ENCODE results near the gene ZBTB20. TPM values are rescaled to one million over a fixed set of nuclear protein-coding genes. Genes with fewer than 3 reads are reported as not detected.

The ZBTB20 gene
- total and polyA plus RNA-seq, 4 donors, result 0.88 to 83.2 (median 20.4) TPM

DNA sequence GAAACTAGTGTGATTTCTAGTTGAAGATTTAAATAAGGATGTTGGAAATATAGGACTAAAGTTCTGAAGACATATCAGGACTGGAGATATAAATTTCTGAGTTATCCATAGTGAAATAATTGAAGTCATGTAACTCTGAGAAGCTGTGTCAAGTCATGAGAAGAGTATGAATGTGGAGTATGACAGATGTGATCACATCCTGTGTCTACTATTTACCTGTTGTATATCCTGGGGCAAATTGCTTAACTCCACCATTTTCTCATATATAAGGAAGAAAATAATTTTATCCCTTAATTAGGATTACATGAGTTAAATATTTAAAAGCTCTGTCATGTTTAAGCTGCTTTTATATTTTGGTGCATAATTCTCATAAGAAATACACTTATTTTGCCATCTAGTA lies 350.3 kb downstream of the ZBTB20 start:
- no peak for TF ChIP-seq FOXA2 (IDR thresholded peaks at IDR 0.05)
- TF ChIP-seq JUND (IDR thresholded peaks at IDR 0.05), result no peak
- TF ChIP-seq, protein P1, sequence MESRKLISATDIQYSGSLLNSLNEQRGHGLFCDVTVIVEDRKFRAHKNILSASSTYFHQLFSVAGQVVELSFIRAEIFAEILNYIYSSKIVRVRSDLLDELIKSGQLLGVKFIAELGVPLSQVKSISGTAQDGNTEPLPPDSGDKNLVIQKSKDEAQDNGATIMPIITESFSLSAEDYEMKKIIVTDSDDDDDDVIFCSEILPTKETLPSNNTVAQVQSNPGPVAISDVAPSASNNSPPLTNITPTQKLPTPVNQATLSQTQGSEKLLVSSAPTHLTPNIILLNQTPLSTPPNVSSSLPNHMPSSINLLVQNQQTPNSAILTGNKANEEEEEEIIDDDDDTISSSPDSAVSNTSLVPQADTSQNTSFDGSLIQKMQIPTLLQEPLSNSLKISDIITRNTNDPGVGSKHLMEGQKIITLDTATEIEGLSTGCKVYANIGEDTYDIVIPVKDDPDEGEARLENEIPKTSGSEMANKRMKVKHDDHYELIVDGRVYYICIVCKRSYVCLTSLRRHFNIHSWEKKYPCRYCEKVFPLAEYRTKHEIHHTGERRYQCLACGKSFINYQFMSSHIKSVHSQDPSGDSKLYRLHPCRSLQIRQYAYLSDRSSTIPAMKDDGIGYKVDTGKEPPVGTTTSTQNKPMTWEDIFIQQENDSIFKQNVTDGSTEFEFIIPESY (IDR thresholded peaks at IDR 0.05), result no peak
- no peak for DNase-seq (ENCODE audit: low spot score)
- no peak overlapping the region for H3K4me3 ChIP-seq (ENCODE audit: low read depth in 1 of 3, low read length in 3 of 3)
- no peaks in the 10 kb centered on the region for H3K27me3 ChIP-seq (ENCODE audit: control insufficient read depth in 4 of 4, insufficient read depth in 4 of 4, low read length in 3 of 4)
- no peak overlapping the region for H3K9ac ChIP-seq (ENCODE audit: low read depth in 1 of 2, low read length in 2 of 2)
- H3K9me3 ChIP-seq (ENCODE audit: control insufficient read depth in 4 of 4, low read length in 3 of 4), result no peaks in the 10 kb centered on the region
- H3K36me3 ChIP-seq (ENCODE audit: control insufficient read depth in 4 of 4, insufficient read depth in 3 of 4, low read depth in 1 of 4, low read length in 3 of 4), result peaks cover 0 to 8% (median 1%) of the 10 kb centered on the region in 4 donors
- H3K27ac ChIP-seq (ENCODE audit: low read depth in 1 of 2, low read length in 2 of 2), result no peak overlapping the region
- peaks cover 1 to 32% (median 23%) of the 10 kb centered on the region in 4 donors for H3K4me1 ChIP-seq (ENCODE audit: control insufficient read depth in 4 of 4, insufficient read depth in 4 of 4, low read length in 3 of 4)

DNA sequence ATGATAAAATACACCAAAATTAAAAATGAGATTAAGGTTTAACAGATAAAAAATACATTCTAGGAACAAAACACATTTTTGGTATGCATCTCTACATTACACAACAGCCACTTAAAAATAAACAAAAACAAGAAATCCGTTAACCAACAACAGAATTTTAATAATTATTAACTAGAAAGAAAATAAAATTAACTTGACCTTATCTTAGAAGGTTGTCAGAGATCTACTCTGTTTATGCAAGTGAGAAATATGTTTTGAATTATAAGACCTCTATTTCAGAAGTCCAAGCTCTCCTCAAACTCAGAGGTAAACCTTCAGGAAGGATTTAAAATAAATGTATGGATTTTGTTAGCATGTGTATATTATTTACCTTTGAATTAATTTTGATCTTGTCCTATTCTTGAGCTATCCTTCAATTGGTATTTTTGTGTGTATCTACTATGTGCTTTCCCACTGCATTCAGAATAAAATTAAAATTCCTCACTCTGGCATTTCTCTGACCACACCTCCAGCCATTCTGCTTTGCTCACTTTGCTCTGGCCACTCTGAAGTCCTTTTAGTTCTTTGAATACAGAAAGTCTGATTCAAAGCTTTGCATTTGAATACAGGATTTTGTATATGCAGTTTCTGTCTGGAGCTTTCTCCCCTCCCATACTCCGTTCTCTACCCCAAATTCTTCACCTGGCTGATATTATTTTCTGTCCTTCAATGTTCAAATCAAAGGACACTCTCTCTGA lies 352.0 kb downstream of the ZBTB20 start:
- Histone ChIP-seq H3K27me3 (ENCODE audit: control insufficient read depth in 4 of 4, insufficient read depth in 4 of 4, low read length in 3 of 4) (no peaks in the 10 kb centered on the region), H3K27ac (ENCODE audit: low read depth in 1 of 2, low read length in 2 of 2) (peak overlapping the region; percentile 11 to 36), H3K9me3 (ENCODE audit: control insufficient read depth in 4 of 4, low read length in 3 of 4) (no peaks in the 10 kb centered on the region), H3K9ac (ENCODE audit: low read depth in 1 of 2, low read length in 2 of 2) (peak overlapping the region in 1 of 2 donors; percentile 8), H3K4me3 (ENCODE audit: low read depth in 1 of 3, low read length in 3 of 3) (peak overlapping the region in 1 of 3 donors; percentile 10), H3K36me3 (ENCODE audit: control insufficient read depth in 4 of 4, insufficient read depth in 3 of 4, low read depth in 1 of 4, low read length in 3 of 4) (peaks cover 0 to 6% (median 1%) of the 10 kb centered on the region in 4 donors), H3K4me1 (ENCODE audit: control insufficient read depth in 4 of 4, insufficient read depth in 4 of 4, low read length in 3 of 4) (peaks cover 1 to 38% (median 23%) of the 10 kb centered on the region in 4 donors)
- WGBS, result 33% methylated on average over 2 of the region's 2 CpGs
- DNase-seq (ENCODE audit: low spot score), result no peak
- TF ChIP-seq, protein P1 (IDR thresholded peaks at IDR 0.05), result no peak
- TF ChIP-seq, protein P2, sequence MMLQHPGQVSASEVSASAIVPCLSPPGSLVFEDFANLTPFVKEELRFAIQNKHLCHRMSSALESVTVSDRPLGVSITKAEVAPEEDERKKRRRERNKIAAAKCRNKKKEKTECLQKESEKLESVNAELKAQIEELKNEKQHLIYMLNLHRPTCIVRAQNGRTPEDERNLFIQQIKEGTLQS (IDR thresholded peaks at IDR 0.05), result no peak
- TF ChIP-seq HNF4A (conservative IDR thresholded peaks at IDR 0.05) (no peak), FOXA2 (IDR thresholded peaks at IDR 0.05) (no peak)
- TF ChIP-seq, protein P3, sequence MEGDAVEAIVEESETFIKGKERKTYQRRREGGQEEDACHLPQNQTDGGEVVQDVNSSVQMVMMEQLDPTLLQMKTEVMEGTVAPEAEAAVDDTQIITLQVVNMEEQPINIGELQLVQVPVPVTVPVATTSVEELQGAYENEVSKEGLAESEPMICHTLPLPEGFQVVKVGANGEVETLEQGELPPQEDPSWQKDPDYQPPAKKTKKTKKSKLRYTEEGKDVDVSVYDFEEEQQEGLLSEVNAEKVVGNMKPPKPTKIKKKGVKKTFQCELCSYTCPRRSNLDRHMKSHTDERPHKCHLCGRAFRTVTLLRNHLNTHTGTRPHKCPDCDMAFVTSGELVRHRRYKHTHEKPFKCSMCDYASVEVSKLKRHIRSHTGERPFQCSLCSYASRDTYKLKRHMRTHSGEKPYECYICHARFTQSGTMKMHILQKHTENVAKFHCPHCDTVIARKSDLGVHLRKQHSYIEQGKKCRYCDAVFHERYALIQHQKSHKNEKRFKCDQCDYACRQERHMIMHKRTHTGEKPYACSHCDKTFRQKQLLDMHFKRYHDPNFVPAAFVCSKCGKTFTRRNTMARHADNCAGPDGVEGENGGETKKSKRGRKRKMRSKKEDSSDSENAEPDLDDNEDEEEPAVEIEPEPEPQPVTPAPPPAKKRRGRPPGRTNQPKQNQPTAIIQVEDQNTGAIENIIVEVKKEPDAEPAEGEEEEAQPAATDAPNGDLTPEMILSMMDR (IDR thresholded peaks at IDR 0.05; ENCODE audit: low read depth, low read length, missing input control), result no peak

DNA sequence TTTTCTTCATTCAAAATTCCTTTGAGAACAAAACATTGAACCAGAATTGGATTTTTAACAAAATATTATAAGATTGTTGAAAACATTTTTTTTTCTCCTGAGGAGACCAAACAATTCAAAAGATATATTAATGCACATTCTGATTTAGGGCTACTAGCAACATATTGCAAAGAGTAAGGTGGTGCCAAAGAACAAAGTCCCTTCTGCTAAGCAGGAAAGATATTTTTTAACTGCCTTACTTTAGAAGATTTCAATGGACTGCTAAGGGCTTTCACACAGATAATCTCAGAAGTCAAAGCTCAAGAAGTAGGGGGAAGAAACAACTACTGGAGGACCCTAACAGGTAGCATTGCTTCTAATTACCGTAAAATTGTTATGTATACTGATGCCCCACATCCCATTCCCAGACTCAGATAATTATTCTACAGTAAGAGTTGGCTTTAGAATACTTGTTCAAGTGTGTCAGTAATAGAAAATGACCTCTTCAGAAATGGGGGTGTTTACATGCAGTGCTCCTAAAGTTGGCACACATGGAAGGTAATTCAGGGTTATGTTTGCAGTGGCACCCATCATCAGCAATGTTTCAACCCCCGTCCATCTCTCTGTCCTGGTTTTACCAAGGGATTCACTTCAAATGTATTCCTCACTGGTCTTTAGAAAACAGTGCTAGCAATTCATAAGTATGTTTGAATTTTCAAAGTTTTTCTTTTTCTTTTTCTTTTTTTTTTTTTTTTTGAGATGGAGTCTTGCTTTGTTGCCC lies 354.7 kb downstream of the ZBTB20 start:
- H3K9ac ChIP-seq (ENCODE audit: low read depth in 1 of 2, low read length in 2 of 2), result no peak overlapping the region
- H3K9me3 ChIP-seq (ENCODE audit: control insufficient read depth in 4 of 4, low read length in 3 of 4), result no peaks in the 10 kb centered on the region
- peaks cover 1 to 38% (median 23%) of the 10 kb centered on the region in 4 donors for H3K4me1 ChIP-seq (ENCODE audit: control insufficient read depth in 4 of 4, insufficient read depth in 4 of 4, low read length in 3 of 4)
- DNase-seq (ENCODE audit: low spot score), result no peak
- H3K4me3 ChIP-seq (ENCODE audit: low read depth in 1 of 3, low read length in 3 of 3), result no peak overlapping the region
- H3K27ac ChIP-seq (ENCODE audit: low read depth in 1 of 2, low read length in 2 of 2), result peak overlapping the region in 1 of 2 donors; percentile 52
- 53% methylated on average over 2 of the region's 2 CpGs for WGBS
- H3K36me3 ChIP-seq (ENCODE audit: control insufficient read depth in 4 of 4, insufficient read depth in 3 of 4, low read depth in 1 of 4, low read length in 3 of 4), result no peaks in the 10 kb centered on the region
- H3K27me3 ChIP-seq (ENCODE audit: control insufficient read depth in 4 of 4, insufficient read depth in 4 of 4, low read length in 3 of 4), result no peaks in the 10 kb centered on the region
- peak; percentile 48 for TF ChIP-seq HNF4G (IDR thresholded peaks at IDR 0.05)
- TF ChIP-seq RXRA (IDR thresholded peaks at IDR 0.05), result peak in 1 of 2 donors; percentile 23
- no peak for TF ChIP-seq FOXA2 (IDR thresholded peaks at IDR 0.05)
- TF ChIP-seq EGR1 (IDR thresholded peaks at IDR 0.05; ENCODE audit: low read depth in 2 of 2), result no peak
- TF ChIP-seq, protein P1 (IDR thresholded peaks at IDR 0.05), result no peak
- TF ChIP-seq RAD21 (IDR thresholded peaks at IDR 0.05), result no peak
- TF ChIP-seq, protein P4, sequence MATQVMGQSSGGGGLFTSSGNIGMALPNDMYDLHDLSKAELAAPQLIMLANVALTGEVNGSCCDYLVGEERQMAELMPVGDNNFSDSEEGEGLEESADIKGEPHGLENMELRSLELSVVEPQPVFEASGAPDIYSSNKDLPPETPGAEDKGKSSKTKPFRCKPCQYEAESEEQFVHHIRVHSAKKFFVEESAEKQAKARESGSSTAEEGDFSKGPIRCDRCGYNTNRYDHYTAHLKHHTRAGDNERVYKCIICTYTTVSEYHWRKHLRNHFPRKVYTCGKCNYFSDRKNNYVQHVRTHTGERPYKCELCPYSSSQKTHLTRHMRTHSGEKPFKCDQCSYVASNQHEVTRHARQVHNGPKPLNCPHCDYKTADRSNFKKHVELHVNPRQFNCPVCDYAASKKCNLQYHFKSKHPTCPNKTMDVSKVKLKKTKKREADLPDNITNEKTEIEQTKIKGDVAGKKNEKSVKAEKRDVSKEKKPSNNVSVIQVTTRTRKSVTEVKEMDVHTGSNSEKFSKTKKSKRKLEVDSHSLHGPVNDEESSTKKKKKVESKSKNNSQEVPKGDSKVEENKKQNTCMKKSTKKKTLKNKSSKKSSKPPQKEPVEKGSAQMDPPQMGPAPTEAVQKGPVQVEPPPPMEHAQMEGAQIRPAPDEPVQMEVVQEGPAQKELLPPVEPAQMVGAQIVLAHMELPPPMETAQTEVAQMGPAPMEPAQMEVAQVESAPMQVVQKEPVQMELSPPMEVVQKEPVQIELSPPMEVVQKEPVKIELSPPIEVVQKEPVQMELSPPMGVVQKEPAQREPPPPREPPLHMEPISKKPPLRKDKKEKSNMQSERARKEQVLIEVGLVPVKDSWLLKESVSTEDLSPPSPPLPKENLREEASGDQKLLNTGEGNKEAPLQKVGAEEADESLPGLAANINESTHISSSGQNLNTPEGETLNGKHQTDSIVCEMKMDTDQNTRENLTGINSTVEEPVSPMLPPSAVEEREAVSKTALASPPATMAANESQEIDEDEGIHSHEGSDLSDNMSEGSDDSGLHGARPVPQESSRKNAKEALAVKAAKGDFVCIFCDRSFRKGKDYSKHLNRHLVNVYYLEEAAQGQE (IDR thresholded peaks at IDR 0.05), result no peak
- no peak for TF ChIP-seq YY1 (IDR thresholded peaks at IDR 0.05)

All from liver (tissue), 9 donors.